Liver (tissue), 9 donors: ENCODE measurements around the gene CCDC102B. TPM values are rescaled to one million over a fixed set of nuclear protein-coding genes. Genes with fewer than 3 reads are reported as not detected.

Source experiments
- DNase-seq: peaks from one replicate; pipeline ENCODE4 v3.0.0-alpha.2; 2017; ENCODE audit warnings: low spot score
- H3K27ac ChIP-seq, 2 donors: one replicate each; pipeline ENCODE4 v1.7.0; 2013; ENCODE audit warnings: inconsistent platforms in 2 of 2, low read length in 2 of 2, control low read depth in 1 of 2, low read depth in 1 of 2, mild to moderate bottlenecking in 1 of 2
- H3K27me3 ChIP-seq, 4 donors: one replicate each; pipeline versions ENCODE4 v1.6.1 to v1.7.0; 2013; ENCODE audit warnings: low read length in 3 of 4, inconsistent platforms in 1 of 4, mild to moderate bottlenecking in 1 of 4, moderate library complexity in 1 of 4; ENCODE audit not compliant: control insufficient read depth in 4 of 4, insufficient read depth in 4 of 4
- H3K36me3 ChIP-seq, 4 donors: one replicate each; pipeline versions ENCODE4 v1.6.1 to v1.7.0; 2013; ENCODE audit warnings: low read length in 3 of 4, mild to moderate bottlenecking in 3 of 4, low read depth in 1 of 4, moderate library complexity in 1 of 4; ENCODE audit not compliant: control insufficient read depth in 4 of 4, insufficient read depth in 3 of 4
- H3K4me1 ChIP-seq, 4 donors: one replicate each; pipeline versions ENCODE4 v1.6.1 to v1.7.0; 2013; ENCODE audit warnings: low read length in 3 of 4, mild to moderate bottlenecking in 3 of 4, moderate library complexity in 1 of 4; ENCODE audit not compliant: control insufficient read depth in 4 of 4, insufficient read depth in 4 of 4
- H3K4me3 ChIP-seq, 3 donors: one replicate each; pipeline versions ENCODE4 v1.6.1 to v1.7.0; 2013; ENCODE audit warnings: low read length in 3 of 3, control low read depth in 1 of 3, low read depth in 1 of 3, mild to moderate bottlenecking in 1 of 3
- H3K9ac ChIP-seq, 2 donors: one replicate each; pipeline ENCODE4 v1.7.0; 2013; ENCODE audit warnings: low read length in 2 of 2, mild to moderate bottlenecking in 2 of 2, moderate library complexity in 2 of 2, control low read depth in 1 of 2, low read depth in 1 of 2
- H3K9me3 ChIP-seq, 4 donors: one replicate each; pipeline versions ENCODE4 v1.6.1 to v1.7.0; 2013; ENCODE audit warnings: low read length in 3 of 4; ENCODE audit not compliant: control insufficient read depth in 4 of 4
- ATF3 ChIP-seq: IDR thresholded peaks from 2 replicates; pipeline ENCODE4 v1.6.1; 2016; ENCODE audit warnings: antibody characterized with exemption
- CTCF ChIP-seq: fragments of 150-350 bp; IDR thresholded peaks from 2 replicates; pipeline ENCODE4 v1.5.1; 2017; ENCODE audit warnings: improper control_type of control experiment, low read depth, low read length; ENCODE audit not compliant: missing input control
- EGR1 ChIP-seq, 2 donors: IDR thresholded peaks; 2 replicates each; pipeline ENCODE4 v1.6.1; 2016 to 2018; ENCODE audit warnings: antibody characterized with exemption in 2 of 2, low read depth in 2 of 2
- FOXA1 ChIP-seq: IDR thresholded peaks from 2 replicates; pipeline ENCODE4 v1.6.1; 2016; ENCODE audit warnings: antibody characterized with exemption
- FOXA2 ChIP-seq: IDR thresholded peaks from 2 replicates; pipeline ENCODE4 v1.6.1; 2016; ENCODE audit warnings: antibody characterized with exemption
- GABPA ChIP-seq, 2 donors: IDR thresholded peaks in 1 of 2; conservative IDR thresholded peaks in 1 of 2; 2 replicates each; pipeline ENCODE4 v1.6.1; 2016; ENCODE audit warnings: antibody characterized with exemption in 2 of 2, mild to moderate bottlenecking in 1 of 2, moderate library complexity in 1 of 2
- HNF4A ChIP-seq, 2 donors: conservative IDR thresholded peaks; 2 replicates each; pipeline ENCODE4 v1.6.1; 2016; ENCODE audit warnings: antibody characterized with exemption in 2 of 2, mild to moderate bottlenecking in 2 of 2
- HNF4G ChIP-seq: IDR thresholded peaks from 2 replicates; pipeline ENCODE4 v1.6.1; 2016; ENCODE audit warnings: antibody characterized with exemption
- JUND ChIP-seq, 2 donors: IDR thresholded peaks; 2 replicates each; pipeline ENCODE4 v1.6.1; 2016; ENCODE audit warnings: antibody characterized with exemption in 2 of 2
- MAX ChIP-seq: IDR thresholded peaks from 2 replicates; pipeline ENCODE4 v1.6.1; 2016; ENCODE audit warnings: antibody characterized with exemption
- NR2F2 ChIP-seq: IDR thresholded peaks from 2 replicates; pipeline ENCODE4 v1.6.1; 2016; ENCODE audit warnings: antibody characterized with exemption
- RAD21 ChIP-seq, 2 donors: IDR thresholded peaks; 2 replicates each; pipeline ENCODE4 v1.6.1; 2016; ENCODE audit warnings: antibody characterized with exemption in 2 of 2, mild to moderate bottlenecking in 2 of 2
- REST ChIP-seq: IDR thresholded peaks from 2 replicates; pipeline ENCODE4 v1.6.1; 2016; ENCODE audit warnings: antibody characterized with exemption, mild to moderate bottlenecking
- RXRA ChIP-seq, 2 donors: IDR thresholded peaks; 2 replicates each; pipeline ENCODE4 v1.6.1; 2017 to 2018; ENCODE audit warnings: antibody characterized with exemption in 2 of 2, mild to moderate bottlenecking in 1 of 2
- SP1 ChIP-seq: IDR thresholded peaks from 2 replicates; pipeline ENCODE4 v1.6.1; 2018; ENCODE audit warnings: antibody characterized with exemption, mild to moderate bottlenecking
- TAF1 ChIP-seq: conservative IDR thresholded peaks from 2 replicates; pipeline ENCODE4 v1.6.1; 2016; ENCODE audit warnings: antibody characterized with exemption, mild to moderate bottlenecking
- YY1 ChIP-seq: IDR thresholded peaks from 2 replicates; pipeline ENCODE4 v1.6.1; 2016; ENCODE audit warnings: antibody characterized with exemption, mild to moderate bottlenecking
- ZBTB33 ChIP-seq: IDR thresholded peaks from 2 replicates; pipeline ENCODE4 v1.6.1; 2016; ENCODE audit warnings: antibody characterized with exemption
- WGBS: extraction: QIAGEN DNeasy Blood & Tissue Kit; methylation state at CpG from one replicate; pipeline ENCODE4 v1.1.7; 2013; 5-methylcytosine and 5-hydroxymethylcytosine counted together
- polyA plus RNA-seq, 2 donors: library from polyadenylated mRNA; stranded (reverse) in 1 of 2; unstranded in 1 of 2; fragments of 200-250 nt in 1 of 2; fragments of >200 nt in 1 of 2; fragmentation: Nextera tagmentation in 1 of 2; extraction: Ambion mirVana in 1 of 2; gene quantifications; one replicate each; pipeline versions ENCODE4 v1.2.1 to v1.2.3, GENCODE V29; 2013 to 2015
- total RNA-seq, 2 donors: library from RNA; depleted of rRNA; stranded (reverse); fragments of >200 nt; gene quantifications; one replicate each; pipeline ENCODE4 v1.2.3, GENCODE V29; 2014
- donor health status: healthy.
- donor health status: healthy.
- donor health status: healthy.
- donor health status: healthy.
- donor health status: healthy.

The CCDC102B gene
- total and polyA plus RNA-seq, 4 donors = 0.54 to 4.5 (median 1.4) TPM

- WGBS = 92% methylated on average over 3 of the region's 3 CpGs
- DNase-seq = no peak
- Histone ChIP-seq H3K4me1 (no peaks in the 10 kb centered on the region), H3K36me3 (no peaks in the 10 kb centered on the region), H3K4me3 (no peak overlapping the region), H3K9me3 (no peaks in the 10 kb centered on the region), H3K27ac (no peak overlapping the region), H3K27me3 (no peaks in the 10 kb centered on the region), H3K9ac (no peak overlapping the region)
- TF ChIP-seq JUND (IDR thresholded peaks at IDR 0.05) = no peak
- TF ChIP-seq GABPA (IDR thresholded peaks at IDR 0.05 in 1 of 2, conservative IDR thresholded peaks at IDR 0.05 in 1 of 2) = no peak
- no peak for TF ChIP-seq HNF4G
- TF ChIP-seq SP1 = no peak
- TF ChIP-seq TAF1 = no peak
- no peak for TF ChIP-seq REST
- no peak for TF ChIP-seq FOXA1
- no peak for TF ChIP-seq RXRA (IDR thresholded peaks at IDR 0.05)
- TF ChIP-seq MAX = no peak
- TF ChIP-seq FOXA2 = no peak
Measured at GRCh38 chr18:68962623-68963022, 164.7 kb downstream of the CCDC102B start.

- Histone ChIP-seq H3K27ac (no peak overlapping the region), H3K9me3 (no peaks in the 10 kb centered on the region), H3K36me3 (no peaks in the 10 kb centered on the region), H3K4me1 (no peaks in the 10 kb centered on the region), H3K27me3 (no peaks in the 10 kb centered on the region), H3K4me3 (no peak overlapping the region), H3K9ac (no peak overlapping the region)
- no peak for DNase-seq
- WGBS = 84% methylated on average over 3 of the region's 3 CpGs
- TF ChIP-seq FOXA2 = no peak
- TF ChIP-seq RXRA (IDR thresholded peaks at IDR 0.05) = no peak
- TF ChIP-seq GABPA (IDR thresholded peaks at IDR 0.05 in 1 of 2, conservative IDR thresholded peaks at IDR 0.05 in 1 of 2) = no peak
- TF ChIP-seq FOXA1 = no peak
- TF ChIP-seq ZBTB33 = no peak
- TF ChIP-seq NR2F2 = no peak
- TF ChIP-seq HNF4A (conservative IDR thresholded peaks at IDR 0.05) = no peak
- TF ChIP-seq MAX = no peak
- no peak for TF ChIP-seq REST
- TF ChIP-seq ATF3 = no peak
- no peak for TF ChIP-seq YY1
- TF ChIP-seq RAD21 (IDR thresholded peaks at IDR 0.05) = no peak
- no peak for TF ChIP-seq JUND (IDR thresholded peaks at IDR 0.05)
- no peak for TF ChIP-seq CTCF
- no peak for TF ChIP-seq EGR1 (IDR thresholded peaks at IDR 0.05; ENCODE audit: low read depth in 2 of 2)
- no peak for TF ChIP-seq TAF1
- TF ChIP-seq SP1 = no peak
- no peak for TF ChIP-seq HNF4G
Measured at GRCh38 chr18:68965817-68966216, 167.9 kb downstream of the CCDC102B start.
